DND-41 (cell line): Measurements from ENCODE around the gene FXYD5.

Experiments used
- ATAC-seq: fragments of 200-7000 bp; cut with Tn5 transposase; 3 replicates; pipeline ENCODE4 v1.9.1; 2021; ENCODE audit warnings: low read depth; ENCODE audit not compliant: insufficient read depth
- DNase-seq: peaks from one replicate; pipeline ENCODE4 v3.0.0-alpha.2; 2020
- H2AFZ ChIP-seq: 2 replicates; pipeline ENCODE4 v1.6.0; 2012; ENCODE audit warnings: low read depth, low read length
- H3K27ac ChIP-seq: 2 replicates; pipeline ENCODE4 v1.5.1; 2012; ENCODE audit warnings: low read length, inconsistent platforms
- H3K27me3 ChIP-seq: fragments of 200-600 bp; sonication (generic); 2 replicates; pipeline ENCODE4 v1.6.0; 2012; ENCODE audit warnings: low read length, mild to moderate bottlenecking, inconsistent platforms; ENCODE audit not compliant: insufficient read depth, poor library complexity
- H3K36me3 ChIP-seq: 2 replicates; pipeline ENCODE4 v1.5.1; 2012; ENCODE audit warnings: low read length, inconsistent platforms; ENCODE audit not compliant: insufficient read depth
- H3K4me1 ChIP-seq: 2 replicates; pipeline ENCODE4 v1.5.1; 2012; ENCODE audit warnings: mild to moderate bottlenecking, low read length; ENCODE audit not compliant: insufficient read depth
- H3K4me2 ChIP-seq: 2 replicates; pipeline ENCODE4 v1.6.0; 2012; ENCODE audit warnings: mild to moderate bottlenecking, moderate library complexity, low read length, inconsistent platforms; ENCODE audit not compliant: insufficient read depth
- H3K4me3 ChIP-seq, 2 experiments: fragments of 200-600 bp in 1 of 2; shearing (Covaris generic) in 1 of 2; 2 replicates each; pipeline ENCODE4 v1.5.1; 2012 to 2016; ENCODE audit warnings: inconsistent platforms in 2 of 2, low read length in 2 of 2, mild to moderate bottlenecking in 2 of 2, low read depth in 1 of 2, moderate library complexity in 1 of 2
- H3K79me2 ChIP-seq: 2 replicates; pipeline ENCODE4 v1.6.0; 2012; ENCODE audit warnings: low read length, inconsistent platforms; ENCODE audit not compliant: insufficient read depth
- H3K9ac ChIP-seq: 2 replicates; pipeline ENCODE4 v1.6.0; 2012; ENCODE audit warnings: low read depth, mild to moderate bottlenecking, inconsistent platforms, low read length, moderate library complexity
- H3K9me3 ChIP-seq: 2 replicates; pipeline ENCODE4 v1.5.1; 2012; ENCODE audit warnings: low read length, moderate library complexity, mild to moderate bottlenecking, inconsistent platforms; ENCODE audit not compliant: insufficient read depth, severe bottlenecking
- H4K20me1 ChIP-seq: 2 replicates; pipeline ENCODE4 v1.6.0; 2012; ENCODE audit warnings: low read length; ENCODE audit not compliant: insufficient read depth
- CTCF ChIP-seq: IDR thresholded peaks from 2 replicates; pipeline ENCODE4 v1.5.1; 2012; ENCODE audit warnings: borderline replicate concordance, low read length, moderate library complexity, mild to moderate bottlenecking; ENCODE audit not compliant: poor library complexity, severe bottlenecking; ENCODE audit errors: extremely low read depth
- EZH2 ChIP-seq: IDR thresholded peaks from 3 replicates; pipeline ENCODE4 v1.6.1; 2012; ENCODE audit warnings: borderline replicate concordance, low read depth, mild to moderate bottlenecking, moderate library complexity, low read length, inconsistent platforms; ENCODE audit not compliant: severe bottlenecking

FXYD5 gene

GRCh38 chr19:35144259-35144599 lies 10.3 kb upstream of the FXYD5 start:
- TF ChIP-seq EZH2 (no peak), CTCF (no peak)
- H3K4me3 ChIP-seq, result no peak overlapping the region

GRCh38 chr19:35144600-35145436 lies 9.7 kb upstream of the FXYD5 start:
- Histone ChIP-seq H3K9me3 (no peaks in the 10 kb centered on the region), H3K27me3 (peaks cover 3% of the 10 kb centered on the region), H3K4me1 (peaks cover 11% of the 10 kb centered on the region), H3K79me2 (no peaks in the 10 kb centered on the region), H3K4me3 (no peak overlapping the region), H3K36me3 (no peaks in the 10 kb centered on the region), H3K27ac (no peak overlapping the region), H3K4me2 (no peak overlapping the region), H3K9ac (no peak overlapping the region), H2AFZ (no peak overlapping the region), H4K20me1 (peaks cover 8% of the 10 kb centered on the region; the same call in 1 of the 2 replicates)
- TF ChIP-seq EZH2, result no peak
- no peak for ATAC-seq
- no peak for DNase-seq

More at GRCh38 chr19:35144259-35144599, 10.3 kb upstream of the FXYD5 start:
- peaks cover 9% of the 10 kb centered on the region; the same call in 1 of the 2 replicates for H4K20me1 ChIP-seq
- H2AFZ ChIP-seq, result no peak overlapping the region
- H3K36me3 ChIP-seq, result no peaks in the 10 kb centered on the region
- H3K4me1 ChIP-seq, result peaks cover 11% of the 10 kb centered on the region
- DNase-seq (no peak), ATAC-seq (no peak)
- no peak overlapping the region for H3K9ac ChIP-seq
- peaks cover 3% of the 10 kb centered on the region for H3K27me3 ChIP-seq
- no peak overlapping the region for H3K27ac ChIP-seq
- H3K9me3 ChIP-seq, result no peaks in the 10 kb centered on the region
- no peak overlapping the region for H3K4me2 ChIP-seq
- no peaks in the 10 kb centered on the region for H3K79me2 ChIP-seq

- ATAC-seq, result no peak
- no peaks in the 10 kb centered on the region for H3K9me3 ChIP-seq
- no peak overlapping the region for H3K9ac ChIP-seq
- no peak overlapping the region for H3K4me2 ChIP-seq
- H4K20me1 ChIP-seq, result no peaks in the 10 kb centered on the region
- no peaks in the 10 kb centered on the region for H3K36me3 ChIP-seq
- H3K27me3 ChIP-seq, result peaks cover under 1% of the 10 kb centered on the region
- no peaks in the 10 kb centered on the region for H3K4me1 ChIP-seq
- H3K27ac ChIP-seq, result no peak overlapping the region
- no peaks in the 10 kb centered on the region for H3K79me2 ChIP-seq
- no peak for DNase-seq
- H2AFZ ChIP-seq, result no peak overlapping the region
- no peak overlapping the region for H3K4me3 ChIP-seq
- no peak for TF ChIP-seq CTCF
- no peak for TF ChIP-seq EZH2
Measured at GRCh38 chr19:35146746-35147459, 7.6 kb upstream of the FXYD5 start.

GRCh38 chr19:35149463-35149862 lies 5.1 kb upstream of the FXYD5 start:
- H3K27ac ChIP-seq, result no peak overlapping the region
- peaks cover 18% of the 10 kb centered on the region for H3K27me3 ChIP-seq
- TF ChIP-seq EZH2, result no peak
- TF ChIP-seq CTCF, result no peak
- ATAC-seq (no peak), DNase-seq (no peak)
- H3K4me2 ChIP-seq, result no peak overlapping the region
- no peak overlapping the region for H3K4me3 ChIP-seq
- no peak overlapping the region for H2AFZ ChIP-seq
- no peak overlapping the region for H3K9ac ChIP-seq
- no peaks in the 10 kb centered on the region for H4K20me1 ChIP-seq
- no peaks in the 10 kb centered on the region for H3K79me2 ChIP-seq
- H3K4me1 ChIP-seq, result peaks cover 13% of the 10 kb centered on the region
- H3K9me3 ChIP-seq, result no peaks in the 10 kb centered on the region
- H3K36me3 ChIP-seq, result no peaks in the 10 kb centered on the region
